SK-N-SH treated with all-trans-retinoic acid at 6 μM for 48 hours (cell line): Measurements from ENCODE around the gene RFX3.

Experiments
- ATAC-seq: fragments of 200-7000 bp; cut with Tn5 transposase; 3 replicates; pipeline ENCODE4 v1.9.1; 2020; ENCODE audit warnings: mild to moderate bottlenecking, moderate library complexity
- BACH2 ChIP-seq: fragments of 250-450 bp; sonication (Bioruptor Pico); IDR thresholded peaks from 2 replicates; pipeline ENCODE4 v1.9.0; 2021; ENCODE audit warnings: mild to moderate bottlenecking, borderline replicate concordance
- CREB5 ChIP-seq: fragments of 250-450 bp; sonication (Bioruptor Pico); IDR thresholded peaks from 2 replicates; pipeline ENCODE4 v1.5.1; 2020; ENCODE audit warnings: low read depth, mild to moderate bottlenecking, moderate library complexity
- CSDC2 ChIP-seq: fragments of 250-450 bp; sonication (Bioruptor Pico); IDR thresholded peaks from 2 replicates; pipeline ENCODE4 v1.5.0; 2020; ENCODE audit warnings: mild to moderate bottlenecking, moderate library complexity
- ESRRG ChIP-seq: fragments of 250-450 bp; sonication (Bioruptor Pico); IDR thresholded peaks from 2 replicates; pipeline ENCODE4 v1.6.1; 2021; ENCODE audit warnings: mild to moderate bottlenecking
- GLIS3 ChIP-seq: fragments of 250-450 bp; sonication (Bioruptor Pico); IDR thresholded peaks from 2 replicates; pipeline ENCODE4 v1.5.0; 2020; ENCODE audit warnings: mild to moderate bottlenecking, moderate library complexity
- ISL1 ChIP-seq: fragments of 250-450 bp; sonication (Bioruptor Pico); IDR thresholded peaks from 2 replicates; pipeline ENCODE4 v2.1.2; 2022; ENCODE audit warnings: mild to moderate bottlenecking, moderate library complexity
- OSR1 ChIP-seq: fragments of 250-450 bp; sonication (Bioruptor Pico); IDR thresholded peaks from 2 replicates; pipeline ENCODE4 v1.8.0; 2022; ENCODE audit warnings: moderate library complexity, mild to moderate bottlenecking, inconsistent platforms
- PATZ1 ChIP-seq: fragments of 250-450 bp; sonication (Bioruptor Pico); IDR thresholded peaks from 2 replicates; pipeline ENCODE4 v1.8.0; 2020; ENCODE audit warnings: mild to moderate bottlenecking, moderate library complexity, borderline replicate concordance
- PPARA ChIP-seq: fragments of 250-450 bp; sonication (Bioruptor Pico); IDR thresholded peaks from 2 replicates; pipeline ENCODE4 v1.5.0; 2020; ENCODE audit warnings: mild to moderate bottlenecking, borderline replicate concordance
- RARB ChIP-seq: fragments of 250-450 bp; sonication (Bioruptor Pico); IDR thresholded peaks from 2 replicates; pipeline ENCODE4 v1.8.0; 2021; ENCODE audit warnings: mild to moderate bottlenecking, moderate library complexity
- SNAI2 ChIP-seq: fragments of 250-450 bp; sonication (Bioruptor Pico); IDR thresholded peaks from 2 replicates; pipeline ENCODE4 v1.5.0; 2020; ENCODE audit warnings: mild to moderate bottlenecking, moderate library complexity
- TCF4 ChIP-seq: fragments of 250-450 bp; sonication (Bioruptor Pico); IDR thresholded peaks from 2 replicates; pipeline ENCODE4 v1.8.0; 2021; ENCODE audit warnings: mild to moderate bottlenecking, moderate library complexity, borderline replicate concordance
- TOX ChIP-seq: fragments of 250-450 bp; sonication (Bioruptor Pico); IDR thresholded peaks from 2 replicates; pipeline ENCODE4 v1.8.0; 2021; ENCODE audit warnings: mild to moderate bottlenecking, moderate library complexity, borderline replicate concordance
- ZC3H10 ChIP-seq: fragments of 250-450 bp; sonication (Bioruptor Pico); IDR thresholded peaks from 2 replicates; pipeline ENCODE4 v1.5.1; 2021; ENCODE audit warnings: mild to moderate bottlenecking, moderate library complexity
- ZFP3 ChIP-seq: fragments of 250-450 bp; sonication (Bioruptor Pico); IDR thresholded peaks from 2 replicates; pipeline ENCODE4 v1.5.0; 2020; ENCODE audit warnings: mild to moderate bottlenecking, moderate library complexity
- ZFP30 ChIP-seq: fragments of 450-650 bp; formaldehyde crosslinking; IDR thresholded peaks from 2 replicates; pipeline ENCODE4 v1.5.0; 2022; ENCODE audit warnings: mild to moderate bottlenecking, moderate library complexity
- ZNF565 ChIP-seq: fragments of 450-650 bp; formaldehyde crosslinking; conservative IDR thresholded peaks from 2 replicates; pipeline ENCODE4 v1.5.0; 2020; ENCODE audit warnings: low read depth, mild to moderate bottlenecking, moderate library complexity
- ZNF70 ChIP-seq: fragments of 450-650 bp; formaldehyde crosslinking; IDR thresholded peaks from 2 replicates; pipeline ENCODE4 v1.5.0; 2020; ENCODE audit warnings: mild to moderate bottlenecking, moderate library complexity
- ZNF8 ChIP-seq: fragments of 450-650 bp; formaldehyde crosslinking; IDR thresholded peaks from 2 replicates; pipeline ENCODE4 v1.5.0; 2020; ENCODE audit warnings: mild to moderate bottlenecking, moderate library complexity
- TF ChIP-seq, protein P1 (sequence below): fragments of 250-450 bp; sonication (Bioruptor Pico); IDR thresholded peaks from 2 replicates; pipeline ENCODE4 v1.5.1; 2021; ENCODE audit warnings: mild to moderate bottlenecking, moderate library complexity
- TF ChIP-seq, protein P2 (sequence below): fragments of 250-450 bp; sonication (Bioruptor Pico); IDR thresholded peaks from 2 replicates; pipeline ENCODE4 v1.5.0; 2020; ENCODE audit warnings: mild to moderate bottlenecking, moderate library complexity
- TF ChIP-seq, protein P3 (sequence below): fragments of 250-450 bp; sonication (Bioruptor Pico); IDR thresholded peaks from 2 replicates; pipeline ENCODE4 v1.8.0; 2021; ENCODE audit warnings: low read depth, mild to moderate bottlenecking, moderate library complexity, borderline replicate concordance

RFX3 gene

GRCh38 chr9:3282365-3282764 lies 243.4 kb downstream of the RFX3 start:
- no peak for ATAC-seq
- TF ChIP-seq ESRRG (CRISPR knock-in tag) (no peak), ZNF565 (CRISPR knock-in tag) (no peak), GLIS3 (CRISPR knock-in tag) (no peak), ZFP30 (CRISPR knock-in tag) (no peak), ZNF8 (CRISPR knock-in tag) (no peak), PPARA (CRISPR knock-in tag) (no peak), TCF4 (CRISPR knock-in tag) (no peak), ISL1 (CRISPR knock-in tag) (no peak), CSDC2 (CRISPR knock-in tag) (no peak), CREB5 (no peak), SNAI2 (CRISPR knock-in tag) (no peak), ZNF70 (CRISPR knock-in tag) (no peak)
- TF ChIP-seq, protein P1, sequence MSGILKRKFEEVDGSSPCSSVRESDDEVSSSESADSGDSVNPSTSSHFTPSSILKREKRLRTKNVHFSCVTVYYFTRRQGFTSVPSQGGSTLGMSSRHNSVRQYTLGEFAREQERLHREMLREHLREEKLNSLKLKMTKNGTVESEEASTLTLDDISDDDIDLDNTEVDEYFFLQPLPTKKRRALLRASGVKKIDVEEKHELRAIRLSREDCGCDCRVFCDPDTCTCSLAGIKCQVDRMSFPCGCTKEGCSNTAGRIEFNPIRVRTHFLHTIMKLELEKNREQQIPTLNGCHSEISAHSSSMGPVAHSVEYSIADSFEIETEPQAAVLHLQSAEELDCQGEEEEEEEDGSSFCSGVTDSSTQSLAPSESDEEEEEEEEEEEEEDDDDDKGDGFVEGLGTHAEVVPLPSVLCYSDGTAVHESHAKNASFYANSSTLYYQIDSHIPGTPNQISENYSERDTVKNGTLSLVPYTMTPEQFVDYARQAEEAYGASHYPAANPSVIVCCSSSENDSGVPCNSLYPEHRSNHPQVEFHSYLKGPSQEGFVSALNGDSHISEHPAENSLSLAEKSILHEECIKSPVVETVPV: no peak
- TF ChIP-seq, protein P2, sequence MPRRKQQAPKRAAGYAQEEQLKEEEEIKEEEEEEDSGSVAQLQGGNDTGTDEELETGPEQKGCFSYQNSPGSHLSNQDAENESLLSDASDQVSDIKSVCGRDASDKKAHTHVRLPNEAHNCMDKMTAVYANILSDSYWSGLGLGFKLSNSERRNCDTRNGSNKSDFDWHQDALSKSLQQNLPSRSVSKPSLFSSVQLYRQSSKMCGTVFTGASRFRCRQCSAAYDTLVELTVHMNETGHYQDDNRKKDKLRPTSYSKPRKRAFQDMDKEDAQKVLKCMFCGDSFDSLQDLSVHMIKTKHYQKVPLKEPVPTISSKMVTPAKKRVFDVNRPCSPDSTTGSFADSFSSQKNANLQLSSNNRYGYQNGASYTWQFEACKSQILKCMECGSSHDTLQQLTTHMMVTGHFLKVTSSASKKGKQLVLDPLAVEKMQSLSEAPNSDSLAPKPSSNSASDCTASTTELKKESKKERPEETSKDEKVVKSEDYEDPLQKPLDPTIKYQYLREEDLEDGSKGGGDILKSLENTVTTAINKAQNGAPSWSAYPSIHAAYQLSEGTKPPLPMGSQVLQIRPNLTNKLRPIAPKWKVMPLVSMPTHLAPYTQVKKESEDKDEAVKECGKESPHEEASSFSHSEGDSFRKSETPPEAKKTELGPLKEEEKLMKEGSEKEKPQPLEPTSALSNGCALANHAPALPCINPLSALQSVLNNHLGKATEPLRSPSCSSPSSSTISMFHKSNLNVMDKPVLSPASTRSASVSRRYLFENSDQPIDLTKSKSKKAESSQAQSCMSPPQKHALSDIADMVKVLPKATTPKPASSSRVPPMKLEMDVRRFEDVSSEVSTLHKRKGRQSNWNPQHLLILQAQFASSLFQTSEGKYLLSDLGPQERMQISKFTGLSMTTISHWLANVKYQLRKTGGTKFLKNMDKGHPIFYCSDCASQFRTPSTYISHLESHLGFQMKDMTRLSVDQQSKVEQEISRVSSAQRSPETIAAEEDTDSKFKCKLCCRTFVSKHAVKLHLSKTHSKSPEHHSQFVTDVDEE (CRISPR knock-in tag): no peak
- TF ChIP-seq, protein P3, sequence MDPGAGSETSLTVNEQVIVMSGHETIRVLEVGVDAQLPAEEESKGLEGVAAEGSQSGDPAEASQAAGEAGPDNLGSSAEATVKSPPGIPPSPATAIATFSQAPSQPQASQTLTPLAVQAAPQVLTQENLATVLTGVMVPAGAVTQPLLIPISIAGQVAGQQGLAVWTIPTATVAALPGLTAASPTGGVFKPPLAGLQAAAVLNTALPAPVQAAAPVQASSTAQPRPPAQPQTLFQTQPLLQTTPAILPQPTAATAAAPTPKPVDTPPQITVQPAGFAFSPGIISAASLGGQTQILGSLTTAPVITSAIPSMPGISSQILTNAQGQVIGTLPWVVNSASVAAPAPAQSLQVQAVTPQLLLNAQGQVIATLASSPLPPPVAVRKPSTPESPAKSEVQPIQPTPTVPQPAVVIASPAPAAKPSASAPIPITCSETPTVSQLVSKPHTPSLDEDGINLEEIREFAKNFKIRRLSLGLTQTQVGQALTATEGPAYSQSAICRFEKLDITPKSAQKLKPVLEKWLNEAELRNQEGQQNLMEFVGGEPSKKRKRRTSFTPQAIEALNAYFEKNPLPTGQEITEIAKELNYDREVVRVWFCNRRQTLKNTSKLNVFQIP (CRISPR knock-in tag): no peak

- TF ChIP-seq TOX (CRISPR knock-in tag) (no peak), TCF4 (CRISPR knock-in tag) (no peak), ZNF565 (CRISPR knock-in tag) (no peak), SNAI2 (CRISPR knock-in tag) (no peak), ZFP3 (no peak), ZFP30 (CRISPR knock-in tag) (no peak), GLIS3 (CRISPR knock-in tag) (no peak), ZNF70 (CRISPR knock-in tag) (no peak), RARB (no peak), CREB5 (no peak), ISL1 (CRISPR knock-in tag) (no peak), ZC3H10 (no peak), BACH2 (CRISPR knock-in tag) (no peak), ESRRG (CRISPR knock-in tag) (no peak), PATZ1 (CRISPR knock-in tag) (no peak), PPARA (CRISPR knock-in tag) (no peak), ZNF8 (CRISPR knock-in tag) (no peak), OSR1 (no peak)
- TF ChIP-seq, protein P1: no peak
- TF ChIP-seq, protein P3 (CRISPR knock-in tag): no peak
- ATAC-seq: no peak
Observed at GRCh38 chr9:3281399-3281798, 244.4 kb downstream of the RFX3 start.
